HCT116 (cell line): Measurements from ENCODE around the gene MISP. TPM values are rescaled to one million over a fixed set of nuclear protein-coding genes. Genes with fewer than 3 reads are reported as not detected.

ENCODE experiments used
- ATAC-seq: fragments of 200-7000 bp; cut with Tn5 transposase; 2 replicates; pipeline ENCODE4 v1.9.1; 2020; ENCODE audit warnings: mild to moderate bottlenecking, moderate library complexity
- BruUV-seq: library from RNA; stranded (reverse); fragments of 400-500 nt; replicated peaks from 2 replicates; lab custom pipeline; 2021; lab: Mats Ljungman, UMichigan
- CTCF ChIA-PET: fragments of 300-600 bp; sonication (Branson Sonifier 250); formaldehyde crosslinking; loops from one replicate; lab custom pipeline; 2021; ENCODE audit warnings: antibody characterized with exemption; lab: Charles Lee
- POLR2A ChIA-PET: fragments of 300-600, 350-600 bp; sonication (Branson Sonifier 250); formaldehyde crosslinking; loops from one replicate; lab custom pipeline; 2021; ENCODE audit warnings: antibody characterized with exemption; lab: Charles Lee
- RAD21 ChIA-PET, 2 experiments: fragments of 300-600 bp; sonication (Branson Sonifier 250); formaldehyde crosslinking; loops; one replicate each; lab custom pipeline; 2023; ENCODE audit warnings: low total read pairs in 2 of 2; ENCODE audit not compliant: uncharacterized antibody in 2 of 2, unreplicated experiment in 2 of 2, low non-redundant PET in 1 of 2; lab: Charles Lee
- DNase-seq: peaks from one replicate; pipeline ENCODE4 v3.0.0-alpha.2; 2010; ENCODE audit warnings: low read depth, low spot score
- H2AFZ ChIP-seq: fragments of 200-600 bp; shearing (Covaris generic), sonication (generic); 2 replicates; pipeline ENCODE4 v1.6.1; 2017; ENCODE audit warnings: low read depth, mixed run types, mixed read lengths, antibody characterized with exemption, low read length; ENCODE audit not compliant: poor library complexity, severe bottlenecking
- H3K27ac ChIP-seq: 2 replicates; pipeline ENCODE4 v1.5.1; 2012; ENCODE audit warnings: low read depth, low read length
- H3K27me3 ChIP-seq: fragments of 200-600 bp; sonication (generic); 2 replicates; pipeline ENCODE4 v1.6.1; 2016; ENCODE audit warnings: mixed run types, low read length, mixed read lengths; ENCODE audit not compliant: insufficient read depth
- H3K36me3 ChIP-seq, 2 experiments: fragments of 200-500 bp in 1 of 2; fragments of 200-600 bp in 1 of 2; sonication (Bioruptor generic) in 1 of 2; sonication (generic) in 1 of 2; 2 replicates each; pipeline versions ENCODE4 v1.5.1 to v1.6.1; 2014 to 2016; ENCODE audit warnings: low read length in 2 of 2, inconsistent platforms in 1 of 2, mixed read lengths in 1 of 2, mixed run types in 1 of 2; ENCODE audit not compliant: insufficient read depth in 2 of 2, control insufficient read depth in 1 of 2
- H3K4me1 ChIP-seq, 2 experiments: fragments of 200-600 bp in 1 of 2; sonication (generic) in 1 of 2; 2 replicates each; pipeline versions ENCODE4 v1.5.1 to v1.6.1; 2012 to 2017; ENCODE audit warnings: low read length in 2 of 2, inconsistent platforms in 1 of 2, mild to moderate bottlenecking in 1 of 2, mixed read lengths in 1 of 2, mixed run types in 1 of 2, moderate library complexity in 1 of 2; ENCODE audit not compliant: insufficient read depth in 2 of 2, control insufficient read depth in 1 of 2
- H3K4me2 ChIP-seq: fragments of 200-600 bp; sonication (generic); 2 replicates; pipeline ENCODE4 v1.6.1; 2017; ENCODE audit warnings: mixed run types, low read length, mixed read lengths
- H3K4me3 ChIP-seq, 2 experiments: fragments of 200-600 bp in 1 of 2; sonication (generic) in 1 of 2; replicated peaks in 1 of 2; 2 replicates each; pipeline ENCODE4 v1.5.1; 2011 to 2016; ENCODE audit warnings: low read length in 2 of 2, control low read depth in 1 of 2, low read depth in 1 of 2, mild to moderate bottlenecking in 1 of 2, mixed read lengths in 1 of 2, mixed run types in 1 of 2
- H3K79me2 ChIP-seq: fragments of 200-600 bp; sonication (generic); 2 replicates; pipeline ENCODE4 v1.6.1; 2017; ENCODE audit warnings: mild to moderate bottlenecking, mixed run types, low read length, moderate library complexity, mixed read lengths; ENCODE audit not compliant: insufficient read depth
- H3K9ac ChIP-seq: fragments of 200-600 bp; sonication (generic); 2 replicates; pipeline ENCODE4 v1.6.1; 2016; ENCODE audit warnings: low read length, mixed read lengths
- H3K9me2 ChIP-seq: fragments of 200-600 bp; sonication (generic), shearing (Covaris generic); 2 replicates; pipeline ENCODE4 v1.6.1; 2017; ENCODE audit warnings: mixed run types, mild to moderate bottlenecking, moderate library complexity; ENCODE audit not compliant: insufficient read depth
- H3K9me3 ChIP-seq, 2 experiments: fragments of 200-500 bp in 1 of 2; fragments of 200-600 bp in 1 of 2; sonication (Bioruptor generic) in 1 of 2; sonication (generic) in 1 of 2; 2 replicates each; pipeline ENCODE4 v1.6.1; 2014 to 2017; ENCODE audit warnings: low read length in 2 of 2, mixed read lengths in 2 of 2, inconsistent platforms in 1 of 2, low read depth in 1 of 2, mild to moderate bottlenecking in 1 of 2, mixed run types in 1 of 2, moderate library complexity in 1 of 2; ENCODE audit not compliant: control insufficient read depth in 1 of 2, insufficient read depth in 1 of 2
- H4K20me1 ChIP-seq: fragments of 200-600 bp; sonication (generic), shearing (Covaris generic); 2 replicates; pipeline ENCODE4 v1.6.1; 2017; ENCODE audit warnings: mixed run types, mild to moderate bottlenecking, moderate library complexity; ENCODE audit not compliant: insufficient read depth
- CBX3 ChIP-seq: IDR thresholded peaks from 2 replicates; pipeline ENCODE4 v1.6.1; 2012; ENCODE audit warnings: low read depth
- ELF1 ChIP-seq: IDR thresholded peaks from 2 replicates; pipeline ENCODE4 v1.6.1; 2012; ENCODE audit warnings: low read depth, borderline replicate concordance
- EZH2 ChIP-seq: fragments of 200-600 bp; sonication (generic); IDR thresholded peaks from 2 replicates; pipeline ENCODE4 v1.6.1; 2017; ENCODE audit warnings: antibody characterized with exemption, mixed run types
- EZH2phosphoT487 ChIP-seq: fragments of 200-600 bp; IDR thresholded peaks from 2 replicates; pipeline ENCODE4 v1.6.1; 2018; ENCODE audit warnings: antibody characterized with exemption, borderline replicate concordance
- FOSL1 ChIP-seq: IDR thresholded peaks from 2 replicates; pipeline ENCODE4 v1.6.1; 2012; ENCODE audit warnings: low read depth
- POLR2A ChIP-seq: IDR thresholded peaks from 2 replicates; pipeline ENCODE4 v1.7.0; 2011; ENCODE audit warnings: borderline replicate concordance; ENCODE audit not compliant: insufficient read depth, insufficient read length; ENCODE audit errors: extremely low read depth
- POLR2AphosphoS5 ChIP-seq: IDR thresholded peaks from 2 replicates; pipeline ENCODE4 v1.6.1; 2011; ENCODE audit warnings: mild to moderate bottlenecking, low read depth, low read length, moderate library complexity
- REST ChIP-seq: IDR thresholded peaks from 2 replicates; pipeline ENCODE4 v1.6.1; 2012; ENCODE audit warnings: low read depth
- ZBTB33 ChIP-seq: IDR thresholded peaks from 2 replicates; pipeline ENCODE4 v1.6.1; 2011; ENCODE audit warnings: mild to moderate bottlenecking, low read length, moderate library complexity; ENCODE audit not compliant: insufficient replicate concordance; ENCODE audit errors: extremely low read depth
- intact Hi-C: fragments of 100-400 bp; cut with micrococcal nuclease; formaldehyde crosslinking; loops from 2 replicates; pipeline ENCODE4 v1.10.0; 2022
- total RNA-seq: library from RNA; stranded (reverse); gene quantifications from one replicate; pipeline ENCODE4 v1.2.1, GENCODE V29; 2021; ENCODE audit not compliant: unreplicated experiment

The MISP gene
- total RNA-seq, 1 experiment from 2014 or later: 38.2 TPM

GRCh38 chr19:781800-782184, 30.9 kb downstream of the MISP start:
- no peaks in the 10 kb centered on the region for H3K27me3 ChIP-seq
- H3K36me3 ChIP-seq: no peaks in the 10 kb centered on the region
- H3K4me3 ChIP-seq: peak overlapping the region in 1 of 2 experiments; percentile 49; a peak in 2 of 4 replicates
- peak overlapping the region; percentile 65; the same call in 1 of the 2 replicates for H3K27ac ChIP-seq
- no TSS peak for BruUV-seq
- H2AFZ ChIP-seq: peak overlapping the region; percentile 95
- DNase-seq: no peak
- H3K4me2 ChIP-seq: peak overlapping the region; percentile 93
- H3K4me1 ChIP-seq: peaks cover 30 to 38% of the 10 kb centered on the region in 2 experiments
- no peaks in the 10 kb centered on the region for H3K9me3 ChIP-seq
- intact Hi-C loops: no loop called here
- ATAC-seq: no peak; the same call in 1 of the 2 replicates
- H3K79me2 ChIP-seq: no peaks in the 10 kb centered on the region
- TF ChIP-seq ELF1: no peak
- no peak for TF ChIP-seq EZH2phosphoT487
- no peak for TF ChIP-seq CBX3
- no peak for TF ChIP-seq FOSL1
- TF ChIP-seq EZH2: no peak
- TF ChIP-seq ZBTB33: no peak
- no peak for TF ChIP-seq REST
- TF ChIP-seq POLR2AphosphoS5: no peak
- TF ChIP-seq POLR2A: no peak
- POLR2A ChIA-PET: no interaction called here
- peak overlapping the region; percentile 55 for H3K9ac ChIP-seq
- H4K20me1 ChIP-seq: no peaks in the 10 kb centered on the region
- CTCF ChIA-PET: no interaction called here
- H3K9me2 ChIP-seq: no peaks in the 10 kb centered on the region
- RAD21 ChIA-PET: no interaction called here
